GM19035 (cell line): Measurements from ENCODE around the gene GPR132.

Experiments used
- ATAC-seq: cut with Tn5 transposase; IDR thresholded peaks from one replicate; pipeline ENCODE4 v1.9.1; 2021; ENCODE audit not compliant: unreplicated experiment

The GPR132 gene

GRCh38 chr14:105063056-105063455, 2.2 kb downstream of the GPR132 start:
- no peak for ATAC-seq

DNA sequence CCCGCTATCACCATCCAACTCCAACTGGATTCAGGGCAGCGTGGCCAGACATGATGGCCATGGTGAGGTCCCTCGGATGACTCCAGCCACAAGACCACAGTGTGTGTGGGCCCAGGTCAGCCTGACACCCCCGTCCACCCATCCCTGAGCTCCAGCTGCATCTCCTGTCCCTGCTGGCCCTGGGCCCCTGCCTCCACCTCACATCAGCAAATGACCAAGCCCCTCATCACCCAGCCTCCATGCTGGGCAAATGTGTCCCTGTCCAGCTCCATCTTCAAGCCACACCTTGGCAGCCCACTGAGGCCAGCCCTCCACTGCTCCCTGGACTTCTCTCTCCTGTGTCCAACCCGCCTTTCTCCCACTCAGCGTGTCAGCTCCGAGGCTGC, 3.2 kb downstream of the GPR132 start:
- ATAC-seq = no peak

DNA sequence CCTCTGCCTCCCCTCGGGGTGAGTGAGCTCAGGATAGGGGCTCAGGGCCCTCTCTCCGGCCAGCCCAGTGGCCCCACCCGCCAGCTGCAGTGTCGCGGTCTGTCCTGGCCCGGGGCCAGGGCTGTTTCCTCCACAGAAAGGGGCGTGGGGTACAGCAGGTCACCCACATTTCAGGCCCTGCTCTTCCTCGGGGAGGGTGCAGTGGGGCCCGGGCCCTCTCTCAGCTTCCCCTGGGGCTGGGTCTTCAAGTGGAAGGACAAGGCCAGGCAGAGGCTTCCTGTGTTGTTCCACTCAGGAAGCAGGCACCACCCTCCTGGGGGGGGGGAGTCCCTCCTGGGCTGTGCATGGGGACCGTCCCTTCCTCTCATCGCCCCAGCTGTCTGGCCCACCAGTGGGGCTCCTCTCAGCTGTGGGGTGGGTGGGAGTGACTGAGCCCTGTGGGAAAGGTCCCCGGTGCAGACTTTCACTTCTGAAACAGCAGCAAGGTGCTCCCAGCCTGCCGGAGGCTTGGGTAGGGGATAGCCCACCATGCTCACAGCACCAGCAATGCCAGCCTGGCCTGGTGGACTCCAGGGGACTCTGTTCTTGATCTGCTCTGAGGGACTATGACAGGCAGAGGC, 3.7 kb downstream of the GPR132 start:
- no peak for ATAC-seq

DNA sequence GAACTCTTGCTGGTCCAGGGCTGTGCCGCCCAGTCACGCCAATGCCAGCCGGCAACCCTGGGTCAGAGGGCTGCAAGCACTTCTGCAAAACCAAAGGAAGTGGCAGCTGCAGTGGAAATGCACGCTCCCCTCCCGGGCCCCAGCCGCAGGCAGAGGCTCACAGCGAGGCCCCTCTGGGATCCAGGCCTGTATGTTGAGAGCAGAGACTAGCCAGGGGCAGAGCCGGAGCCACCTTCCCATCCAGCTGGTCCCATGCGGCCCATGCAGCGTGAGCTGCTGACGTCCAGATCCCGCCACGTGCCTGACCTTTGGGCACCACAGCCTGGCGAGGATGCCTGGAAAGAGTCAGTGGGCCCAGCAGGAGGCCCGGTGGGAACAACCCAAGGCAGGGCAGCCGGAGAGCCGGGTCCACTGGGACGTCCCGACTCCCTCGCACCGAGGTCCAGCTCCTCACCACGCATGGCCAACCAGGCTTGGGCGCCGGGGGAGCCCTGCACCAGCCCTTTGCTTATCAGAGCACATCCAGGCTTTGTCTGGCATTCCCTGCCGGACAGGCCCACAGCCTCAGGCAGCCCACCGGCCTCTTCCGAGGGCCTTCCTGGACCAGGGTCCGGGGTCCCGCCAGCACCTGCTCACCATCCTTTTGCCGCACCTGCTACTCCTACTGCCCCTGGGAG, 4.3 kb downstream of the GPR132 start:
- no peak for ATAC-seq

DNA sequence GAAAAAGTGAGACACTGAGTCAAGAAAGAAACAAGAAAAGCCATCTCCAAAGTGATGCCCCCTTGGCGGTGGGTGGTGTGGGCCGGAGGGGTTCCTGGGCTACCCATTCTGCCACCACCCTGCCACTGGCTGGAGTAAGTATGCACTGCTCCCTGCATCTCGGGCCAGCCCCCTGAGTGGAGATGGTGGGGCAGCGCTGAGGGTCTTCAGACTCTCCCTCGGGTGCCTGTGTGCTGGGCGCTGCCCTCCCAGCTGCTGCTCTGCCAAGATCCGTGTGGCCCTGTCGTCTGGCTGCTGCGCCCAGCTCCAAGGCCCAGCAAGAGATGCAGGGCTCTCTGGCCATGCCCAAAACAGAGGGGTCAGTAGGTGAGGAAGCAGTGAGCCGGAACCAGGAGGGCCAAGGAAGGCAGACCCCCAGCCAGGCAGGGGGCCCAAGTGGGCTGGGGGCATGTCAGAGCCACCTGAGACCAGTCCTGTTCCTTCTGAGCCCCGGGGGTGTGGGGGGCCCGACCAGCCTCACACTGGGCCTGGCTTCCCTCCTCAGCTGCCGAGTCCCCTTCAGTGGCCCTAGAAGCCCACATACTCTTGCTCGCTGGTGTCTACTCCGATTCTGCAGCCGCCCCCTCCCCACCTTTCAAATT, 5.2 kb downstream of the GPR132 start:
- ATAC-seq = no peak

- ATAC-seq = no peak
These were observed 6.0 kb downstream of the GPR132 start for GRCh38 chr14:105059035-105059924.

DNA sequence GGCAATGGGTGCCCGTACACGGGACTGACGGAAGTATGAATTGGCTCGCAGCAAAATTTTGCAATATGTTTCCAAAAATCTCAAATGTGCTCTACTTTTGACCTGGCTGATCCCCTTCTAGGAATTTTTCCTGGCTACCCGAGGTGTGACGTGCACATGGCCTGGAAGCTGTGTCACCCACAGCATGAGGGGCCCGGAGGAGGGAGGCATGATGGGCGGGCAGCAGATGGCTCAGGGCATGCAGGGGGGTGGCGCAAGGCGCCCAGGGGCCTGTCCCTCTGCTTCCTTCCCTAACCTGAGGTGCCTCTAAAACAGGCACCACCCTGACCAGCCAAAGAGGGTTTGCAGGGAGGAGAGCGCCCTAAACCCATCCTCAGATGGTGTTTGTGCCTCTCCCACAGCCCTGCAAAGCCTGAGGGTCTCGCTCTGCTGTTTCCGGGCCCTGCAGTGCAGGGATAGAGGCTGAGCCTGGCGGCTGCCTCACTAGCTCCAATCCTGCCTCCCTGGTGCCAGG, 6.7 kb downstream of the GPR132 start:
- no peak for ATAC-seq

DNA sequence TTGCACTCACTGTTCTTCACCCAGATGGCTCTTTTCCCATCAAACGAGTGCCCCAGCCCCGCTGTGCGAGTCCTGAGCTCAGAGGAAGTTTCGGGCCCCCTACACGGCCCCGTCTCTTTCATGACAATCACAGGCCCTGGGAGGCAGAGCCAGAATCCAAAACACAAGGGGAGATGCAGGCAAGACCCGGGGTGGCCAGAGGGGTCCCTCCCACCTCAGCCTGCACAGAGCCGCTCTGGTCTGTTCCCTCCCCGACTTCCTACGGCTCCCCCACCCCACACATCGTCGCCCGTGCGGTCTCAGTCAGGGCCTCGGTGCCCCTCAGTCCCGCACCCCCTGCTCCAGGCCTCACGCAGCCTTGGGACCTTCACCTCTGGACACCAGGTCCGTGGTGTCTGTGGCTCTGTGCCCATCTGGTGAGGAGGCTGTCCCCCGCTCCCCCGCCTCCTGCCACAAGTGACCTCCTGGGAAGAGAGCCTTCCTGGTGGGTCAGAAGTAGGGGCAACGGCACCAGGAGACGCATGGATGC, 8.9 kb downstream of the GPR132 start:
- no peak for ATAC-seq

DNA sequence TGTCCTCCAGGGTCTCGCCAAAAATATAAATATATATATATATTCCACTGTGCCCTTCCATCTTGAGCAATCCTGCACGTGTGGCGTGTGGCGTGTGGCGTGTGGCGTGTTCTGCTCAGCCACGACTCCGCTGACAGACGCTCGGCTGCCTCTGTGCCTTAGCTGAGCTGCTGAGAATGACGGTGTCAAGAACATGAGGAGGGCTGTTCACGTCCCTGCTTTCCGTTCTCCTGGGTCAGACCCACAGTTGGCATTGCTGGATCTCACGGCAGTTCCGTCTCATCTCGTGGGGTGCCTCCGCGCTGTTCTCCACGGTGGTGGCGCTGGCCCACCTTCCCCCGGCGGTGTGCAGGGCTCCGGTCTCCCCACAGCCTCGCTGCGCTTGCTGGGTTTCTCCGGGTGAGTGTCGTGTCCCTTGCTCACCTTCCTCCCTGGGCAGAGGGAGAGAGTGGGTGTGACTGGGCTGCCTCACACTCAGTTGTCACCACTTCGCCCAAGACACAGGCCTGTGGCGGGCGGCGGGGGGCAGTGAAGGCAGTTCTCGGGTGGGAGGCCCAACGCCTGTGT, 9.4 kb downstream of the GPR132 start:
- no peak for ATAC-seq

DNA sequence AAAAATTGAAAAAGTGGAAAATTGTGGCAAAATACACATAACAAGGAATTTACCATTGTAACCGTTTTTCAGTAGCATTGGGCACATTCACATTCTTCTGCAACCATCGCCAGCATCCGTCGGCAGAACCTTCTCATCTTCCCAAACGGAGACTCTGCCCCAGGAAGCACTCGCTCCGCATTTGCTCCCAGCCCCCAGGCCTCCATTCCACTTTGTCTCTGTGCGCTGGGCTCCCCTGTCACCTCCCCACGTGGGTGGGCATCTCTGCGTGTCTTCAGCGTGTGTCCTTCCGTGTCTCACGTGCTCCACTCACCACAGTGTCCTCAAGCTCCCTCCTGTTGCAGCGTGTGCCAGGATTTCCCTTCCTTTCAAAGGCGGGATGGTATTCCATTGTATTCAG, 9.9 kb downstream of the GPR132 start:
- no peak for ATAC-seq

DNA sequence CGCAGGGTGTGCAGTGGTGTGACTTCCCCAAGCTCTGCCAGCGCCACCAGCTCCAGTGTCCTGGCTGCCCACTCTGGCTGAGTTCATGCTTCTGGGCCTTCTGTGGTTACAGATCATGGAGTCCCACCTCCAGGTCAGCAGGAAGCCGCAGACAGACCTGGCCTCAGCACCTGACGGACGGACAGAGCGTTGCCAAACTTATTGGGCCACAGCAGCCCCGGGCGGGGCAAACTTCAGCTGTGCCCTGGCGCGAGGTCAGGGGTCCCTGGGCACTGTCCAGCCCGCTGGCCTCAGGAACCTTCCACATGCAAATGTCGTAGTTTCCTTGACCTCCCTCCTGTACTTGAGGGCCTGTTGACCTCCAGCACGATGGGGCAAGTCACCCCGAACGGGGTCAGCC, 11.2 kb downstream of the GPR132 start:
- no peak for ATAC-seq

- no peak for ATAC-seq
These were observed 11.8 kb downstream of the GPR132 start for GRCh38 chr14:105053421-105053820.

DNA sequence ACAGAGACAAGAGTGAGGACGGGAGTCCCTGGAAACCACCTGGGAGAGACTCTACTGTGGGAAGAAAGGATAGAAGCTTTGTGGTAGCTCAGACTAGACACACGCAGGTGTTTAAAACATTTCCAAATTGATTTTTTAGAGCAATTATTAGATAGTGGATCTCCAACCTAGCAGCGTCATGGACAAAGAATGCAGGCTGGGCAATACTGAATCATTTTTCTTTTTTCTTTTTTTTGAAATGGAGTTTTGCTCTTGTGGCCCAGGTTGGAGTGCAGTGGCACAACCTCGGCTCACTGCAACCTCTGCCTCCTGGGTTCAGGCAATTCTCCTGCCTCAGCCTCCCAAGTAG, 13.1 kb downstream of the GPR132 start:
- ATAC-seq = no peak

GRCh38 chr14:105051182-105052109, 13.8 kb downstream of the GPR132 start:
- no peak for ATAC-seq

DNA sequence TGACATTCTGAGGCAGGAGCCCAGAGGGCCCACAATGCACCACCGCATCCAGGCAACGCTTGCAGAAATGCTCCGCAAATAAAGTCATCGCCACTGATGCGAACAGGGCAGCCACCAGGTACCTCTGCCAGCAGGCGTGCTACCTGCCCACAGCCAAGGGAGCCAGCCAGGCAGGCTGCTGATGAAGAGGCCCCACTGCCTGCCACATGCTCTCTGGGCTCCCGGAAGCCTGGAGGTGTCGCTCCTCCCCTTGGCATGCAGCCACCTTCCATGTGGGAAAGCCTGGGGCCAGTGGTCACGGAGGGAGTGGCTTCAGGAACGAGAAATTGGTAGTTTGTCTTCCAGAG, 14.7 kb downstream of the GPR132 start:
- ATAC-seq = no peak

DNA sequence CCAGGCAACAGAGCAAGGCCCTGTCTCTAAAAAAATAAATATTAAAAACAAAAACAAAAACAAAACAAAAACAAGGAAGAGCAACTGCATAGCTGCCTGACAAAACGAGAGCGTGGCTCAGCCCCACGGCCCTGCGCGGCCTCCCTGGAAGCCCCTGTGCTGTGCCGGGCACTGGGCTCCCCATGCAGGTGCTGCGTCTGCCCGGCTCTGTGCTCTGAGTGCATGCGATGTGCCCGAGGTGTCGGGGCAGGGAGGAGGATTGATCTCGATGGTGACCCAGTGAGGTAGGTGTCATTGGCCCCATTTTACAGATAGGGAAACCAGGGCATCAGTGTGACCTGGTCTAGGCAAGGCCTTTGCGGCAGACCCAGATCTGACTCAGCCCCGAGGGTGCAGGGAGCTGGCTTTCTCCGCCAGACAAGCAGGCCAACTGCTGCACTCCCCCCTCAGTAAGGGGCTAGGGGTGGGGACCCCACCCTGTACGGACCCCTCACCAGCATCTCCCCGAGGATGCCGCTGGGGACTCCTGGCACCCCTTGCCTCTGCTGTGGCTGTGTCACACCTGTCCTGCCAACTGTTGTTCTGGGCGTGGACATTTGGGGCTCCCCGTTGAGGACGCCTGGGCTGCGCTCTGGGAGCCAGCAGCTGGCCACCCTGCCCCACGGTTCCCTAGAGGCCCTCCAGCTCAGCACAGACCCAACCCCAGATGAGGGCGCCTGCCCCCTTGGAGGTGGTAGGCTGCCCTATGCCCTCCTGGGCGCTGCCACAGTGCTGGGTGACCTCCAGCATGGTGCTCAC, 15.3 kb downstream of the GPR132 start:
- no peak for ATAC-seq

DNA sequence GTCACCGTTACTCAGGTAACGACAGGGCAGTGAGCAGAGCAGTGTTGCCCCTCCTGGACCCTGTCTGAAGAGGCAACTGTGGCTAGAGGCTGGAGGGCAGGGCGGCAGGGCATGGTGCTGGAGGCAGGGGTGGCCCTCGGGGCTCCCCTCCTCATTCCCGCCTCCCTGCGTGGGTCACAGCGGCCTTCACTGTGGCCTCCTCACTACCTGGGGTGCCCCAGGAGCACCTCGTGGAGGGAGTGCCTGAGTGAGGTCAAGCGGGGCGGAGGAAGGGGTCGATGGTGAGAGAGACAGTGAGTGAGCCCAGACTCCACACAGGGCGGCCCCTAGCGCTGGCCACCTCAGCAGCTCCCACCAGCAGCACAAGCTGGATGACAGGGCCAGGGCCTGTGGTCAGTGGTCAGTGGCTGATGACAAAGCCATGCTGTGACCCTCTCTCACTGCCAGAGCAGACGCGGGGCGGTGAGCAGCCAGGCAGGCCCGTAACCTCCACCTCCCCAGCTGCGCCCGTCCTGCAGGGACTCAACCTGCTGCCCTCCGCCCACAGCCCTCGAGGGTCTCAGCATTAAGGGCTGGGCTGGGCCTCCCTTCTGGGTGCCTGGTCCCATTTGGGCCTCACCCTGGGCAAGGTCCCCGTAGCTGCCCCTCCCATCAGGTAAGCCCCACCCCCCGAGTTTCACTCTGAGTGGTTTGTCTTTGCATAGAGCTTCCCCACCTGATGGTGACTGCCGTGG, 17.8 kb downstream of the GPR132 start:
- ATAC-seq = no peak

- ATAC-seq = no peak
These were observed 18.3 kb downstream of the GPR132 start for GRCh38 chr14:105046891-105047282.
